NCI-H345 treated with DMSO at 0.1 percent for 48 hours (cell line): ENCODE results near the gene C16orf92.
"Not testable (repeated sequence)": the region's sequence is repeated elsewhere in the genome, so short reads cannot be mapped to it uniquely, and the experiment has no call there.

Source experiments
- DNase-seq: peaks from one replicate; lab custom pipeline; 2025; ENCODE audit not compliant: unreplicated experiment; lab: John Stamatoyannopoulos, UW

Gene C16orf92

DNA sequence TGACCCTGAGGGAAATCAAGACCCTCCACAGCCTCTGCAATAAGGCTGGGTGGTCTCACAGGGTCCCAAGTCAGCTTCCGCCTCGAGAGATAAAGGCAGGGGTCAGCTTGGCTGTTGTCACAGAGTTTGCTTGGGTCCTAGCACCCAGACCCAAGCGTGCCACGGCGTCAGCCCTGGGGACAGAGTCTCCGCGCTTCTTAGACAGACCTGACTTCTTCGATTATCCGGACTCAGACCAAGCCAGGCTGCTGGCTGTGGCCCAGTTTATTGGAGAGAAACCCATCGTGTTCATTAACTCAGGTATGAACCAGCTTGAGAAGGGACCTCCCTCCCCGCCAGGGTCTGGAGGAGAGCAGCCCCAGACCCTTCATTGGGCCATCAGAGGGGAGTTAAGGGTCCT is 588 bp downstream of the C16orf92 start:
- no peak for DNase-seq

DNA sequence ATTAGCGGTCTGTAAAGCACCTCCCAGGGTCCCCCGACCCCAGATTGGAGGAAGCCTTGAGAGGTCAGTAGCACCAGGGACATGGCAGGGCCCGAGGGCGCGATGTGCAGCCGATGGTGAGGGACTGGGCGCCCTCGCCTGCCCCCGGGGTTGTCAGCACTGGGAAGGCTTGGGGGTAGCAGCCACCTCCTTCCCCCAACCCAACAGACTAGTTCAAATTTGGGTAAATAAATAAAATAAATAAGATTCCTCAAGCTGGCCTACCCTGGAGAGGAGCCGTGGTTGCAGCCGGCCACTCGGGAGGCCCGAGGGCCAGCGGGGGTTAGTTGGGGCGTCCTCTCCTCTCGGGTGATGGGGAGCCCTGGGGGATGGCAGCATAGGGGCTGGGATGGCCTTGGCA is 1.5 kb downstream of the C16orf92 start:
- DNase-seq, result no peak

DNA sequence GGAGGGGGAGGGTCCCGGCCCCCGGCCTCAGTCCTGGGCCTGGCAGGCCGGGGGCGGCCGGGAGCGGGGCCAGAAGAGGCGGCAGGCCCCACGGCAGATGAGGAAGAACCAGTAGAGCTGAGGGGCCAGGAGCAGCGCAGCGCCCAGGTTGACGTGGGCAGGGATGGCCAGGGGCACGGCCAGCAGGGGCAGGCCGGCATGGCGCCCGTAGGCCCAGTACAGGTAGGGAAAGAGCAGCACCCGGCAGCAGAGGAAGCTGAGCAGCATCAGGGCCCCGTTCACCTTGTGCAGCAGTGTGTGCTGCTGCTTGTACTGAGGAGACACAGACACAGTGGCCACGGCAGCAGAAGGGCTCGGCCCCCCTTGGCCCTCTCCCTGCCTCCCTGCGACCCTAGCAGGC is 2.2 kb downstream of the C16orf92 start:
- no peak for DNase-seq

DNA sequence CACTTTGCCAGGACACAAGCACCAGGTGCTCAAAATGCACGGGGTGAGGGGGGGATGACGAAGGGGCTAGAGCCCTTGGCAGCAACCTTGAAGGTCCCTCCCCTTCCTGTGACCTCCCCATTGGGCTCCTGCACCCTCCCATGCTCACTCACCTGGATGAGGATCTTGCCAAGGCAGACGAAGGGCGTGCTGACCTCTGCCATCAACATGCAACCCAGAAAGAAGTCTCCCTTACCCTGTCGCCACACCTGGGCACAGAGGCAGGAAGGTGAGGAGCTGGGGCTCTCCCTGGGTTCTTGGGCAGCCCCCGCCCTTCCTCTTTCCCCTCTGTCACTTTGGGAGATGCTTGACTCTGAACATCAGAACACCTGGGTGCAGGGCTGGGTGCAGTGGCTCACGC is 2.6 kb downstream of the C16orf92 start:
- DNase-seq, result no peak

DNA sequence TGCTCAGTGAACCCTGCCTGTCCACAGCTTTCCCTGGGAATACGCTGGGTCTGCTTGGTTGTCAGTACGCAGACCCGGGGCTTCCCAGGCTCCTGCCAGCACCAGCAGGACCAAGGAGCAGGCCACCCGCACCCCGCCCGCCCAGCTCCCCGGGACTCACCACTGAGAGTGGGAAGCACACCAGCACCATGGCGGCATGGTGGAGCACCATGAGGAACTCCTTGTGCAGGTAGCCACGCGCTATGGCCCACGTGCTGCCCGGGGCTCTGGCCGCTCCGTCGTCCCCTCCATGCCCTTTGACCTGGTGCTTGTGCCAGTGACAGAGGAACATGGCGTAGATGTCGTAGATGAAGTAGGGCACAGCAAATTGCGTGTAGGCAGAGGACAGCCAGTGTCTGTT is 3.5 kb downstream of the C16orf92 start:
- DNase-seq, result no peak

DNA sequence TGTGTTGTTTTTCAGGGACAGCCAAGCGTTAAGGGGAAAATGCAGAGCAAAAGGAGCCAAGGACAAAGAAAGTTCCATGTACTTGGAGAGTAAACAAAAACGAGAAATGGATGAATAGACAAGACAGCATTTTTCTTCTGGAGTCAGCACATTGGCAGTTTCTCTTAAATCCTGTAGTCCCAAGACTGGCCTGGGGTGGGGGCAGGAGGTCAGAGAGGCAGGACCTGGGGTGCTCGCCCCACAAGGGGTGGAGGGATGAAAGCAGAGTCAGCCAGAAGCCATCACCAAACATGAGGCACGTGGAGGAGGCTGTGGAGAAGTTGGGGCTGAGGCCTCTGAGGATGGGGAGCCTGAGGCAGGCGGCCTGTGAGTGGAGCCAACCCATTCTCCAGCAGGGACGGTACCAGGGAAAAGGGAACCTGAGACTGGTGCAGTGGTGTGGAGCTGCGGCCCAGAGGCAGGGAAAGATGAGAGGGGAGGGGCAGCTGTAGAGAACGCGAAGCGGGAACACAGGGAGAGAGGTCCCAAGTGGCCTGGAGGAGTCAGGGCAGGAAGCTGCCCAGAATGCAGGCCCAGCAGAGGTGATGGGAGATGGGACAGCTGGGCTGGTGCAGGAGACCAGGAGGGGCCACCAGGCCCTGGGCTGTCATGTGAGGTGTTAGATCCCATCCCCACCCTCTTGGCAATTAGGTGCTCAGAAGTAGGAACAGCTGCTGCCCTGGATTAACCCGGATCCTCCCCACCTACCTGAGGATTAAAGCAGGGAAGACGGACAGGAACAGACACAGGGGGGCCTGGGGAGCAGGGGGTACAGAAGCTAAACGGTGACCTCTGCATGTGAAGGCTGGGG is 4.8 kb downstream of the C16orf92 start:
- DNase-seq, result no peak

DNA sequence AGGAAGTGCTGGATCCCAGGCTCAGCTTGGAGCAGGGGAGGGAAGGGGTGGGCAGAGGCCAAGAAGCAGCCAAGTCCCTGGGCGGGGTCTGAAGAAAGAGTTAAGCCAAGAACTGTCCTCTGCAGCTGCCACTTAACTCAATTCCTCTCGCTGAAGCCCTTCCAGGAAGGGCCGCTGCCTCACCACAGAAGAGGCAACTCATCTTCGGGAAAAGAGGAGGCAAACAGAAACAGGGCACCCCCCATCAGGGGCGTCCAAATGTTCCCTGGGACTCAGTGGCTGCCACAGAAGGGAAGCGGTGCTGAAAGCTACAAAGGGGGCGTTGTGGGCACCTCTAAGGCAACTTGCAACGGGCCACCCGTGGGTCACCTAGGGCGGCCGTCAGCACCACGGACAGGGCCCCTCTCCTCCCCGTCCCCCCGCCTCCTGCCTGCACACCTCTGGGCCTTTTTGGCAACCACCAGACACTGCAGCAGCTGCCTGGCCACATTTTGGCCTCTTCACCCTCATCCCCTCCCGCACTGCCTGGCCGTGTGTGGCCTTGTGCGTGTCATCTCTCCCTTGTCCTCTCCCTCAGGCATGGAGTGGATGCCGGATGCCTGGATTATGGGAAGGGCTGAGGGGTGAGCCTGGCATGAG is 5.6 kb downstream of the C16orf92 start:
- no peak for DNase-seq

DNA sequence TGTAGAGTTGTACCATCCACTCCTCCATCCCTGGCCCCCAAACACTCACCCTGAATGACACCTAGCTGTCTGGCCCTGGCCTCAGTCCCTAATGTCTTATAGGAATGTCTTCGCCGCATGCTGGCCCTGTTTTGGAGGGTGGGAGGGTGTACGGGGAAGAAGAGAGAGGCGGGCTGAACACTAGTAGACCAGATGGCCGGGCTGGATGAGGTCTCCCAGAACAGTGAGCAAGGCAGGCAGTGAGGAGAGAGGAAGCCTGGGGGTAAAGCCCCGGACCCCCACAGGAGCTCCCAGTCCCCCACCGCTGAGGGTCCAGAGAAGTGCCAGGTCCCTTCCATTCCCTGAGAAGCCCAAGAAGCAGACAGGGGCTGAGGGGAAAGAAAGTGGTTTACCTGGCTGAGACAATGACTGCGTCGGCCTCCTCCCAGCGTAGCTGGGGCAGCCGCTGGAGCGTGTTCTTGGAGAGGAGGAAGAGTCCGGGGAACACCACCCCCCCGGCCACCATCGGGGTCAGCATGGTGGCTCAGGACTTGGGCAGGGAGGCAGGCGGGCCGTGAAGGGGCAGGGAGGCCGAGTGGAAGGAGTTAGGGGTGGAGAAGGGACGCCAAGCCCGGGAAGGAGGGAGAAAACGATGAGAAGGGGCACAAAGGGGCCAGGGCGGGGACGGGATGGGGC is 7.2 kb downstream of the C16orf92 start:
- DNase-seq, result no peak

DNA sequence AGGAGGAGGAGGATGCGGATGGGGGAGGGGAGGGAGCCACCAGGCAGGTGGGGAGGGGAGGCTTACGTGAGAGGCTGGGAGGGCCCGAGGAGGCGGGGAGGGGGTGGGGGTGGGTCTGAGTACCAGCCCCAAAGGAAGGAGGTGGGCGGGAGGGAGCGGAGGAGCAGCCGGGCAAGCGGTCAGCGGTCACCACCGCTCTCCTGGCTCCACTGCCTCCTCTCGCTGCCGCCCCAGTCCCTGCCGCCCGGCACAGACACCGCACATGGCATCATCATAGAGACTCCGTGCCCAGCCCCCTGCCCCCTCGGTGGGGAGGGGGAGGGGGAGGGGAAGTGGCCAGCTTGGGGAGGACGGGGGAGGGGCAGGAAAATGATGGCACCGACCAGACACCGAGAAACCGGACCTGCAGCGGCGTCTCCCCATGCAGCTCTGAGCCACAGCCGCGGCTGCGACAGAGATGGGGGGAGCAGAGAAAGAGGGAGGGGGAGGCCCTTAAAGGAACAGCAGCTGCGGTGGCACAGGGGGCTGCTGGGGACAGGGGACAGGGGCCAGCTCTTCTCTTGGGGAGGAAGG is 7.9 kb downstream of the C16orf92 start, which contains the start of gene TLCD3B:
Gene TLCD3B, minus strand, starts transcription at position 431 of the 573 bp plus-strand sequence. CDS start 744 bp downstream, outside the sequence.
- DNase-seq, result no peak

DNA sequence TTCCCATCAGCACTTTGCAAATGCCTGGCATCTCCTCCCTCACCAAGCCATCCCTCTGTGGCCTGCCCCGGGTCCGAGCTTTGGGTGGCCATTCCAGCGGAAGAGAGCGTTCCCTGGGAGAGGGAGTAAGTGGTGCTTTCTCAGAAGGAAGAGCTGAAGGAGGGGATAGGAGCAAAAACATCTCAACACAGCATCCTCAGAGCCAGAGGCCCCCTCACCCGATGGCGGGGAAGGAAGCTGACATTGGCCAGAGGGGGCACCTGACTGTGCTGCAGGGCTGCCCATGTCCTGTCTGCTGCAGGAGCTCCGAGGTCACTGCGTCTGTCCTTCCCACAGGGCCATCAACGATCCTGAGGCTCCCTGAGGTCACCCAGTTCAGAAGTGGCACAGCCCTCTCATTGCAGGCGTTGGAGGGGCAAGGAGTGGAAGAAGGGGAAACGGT is 8.5 kb downstream of the C16orf92 start:
- no peak for DNase-seq

DNA sequence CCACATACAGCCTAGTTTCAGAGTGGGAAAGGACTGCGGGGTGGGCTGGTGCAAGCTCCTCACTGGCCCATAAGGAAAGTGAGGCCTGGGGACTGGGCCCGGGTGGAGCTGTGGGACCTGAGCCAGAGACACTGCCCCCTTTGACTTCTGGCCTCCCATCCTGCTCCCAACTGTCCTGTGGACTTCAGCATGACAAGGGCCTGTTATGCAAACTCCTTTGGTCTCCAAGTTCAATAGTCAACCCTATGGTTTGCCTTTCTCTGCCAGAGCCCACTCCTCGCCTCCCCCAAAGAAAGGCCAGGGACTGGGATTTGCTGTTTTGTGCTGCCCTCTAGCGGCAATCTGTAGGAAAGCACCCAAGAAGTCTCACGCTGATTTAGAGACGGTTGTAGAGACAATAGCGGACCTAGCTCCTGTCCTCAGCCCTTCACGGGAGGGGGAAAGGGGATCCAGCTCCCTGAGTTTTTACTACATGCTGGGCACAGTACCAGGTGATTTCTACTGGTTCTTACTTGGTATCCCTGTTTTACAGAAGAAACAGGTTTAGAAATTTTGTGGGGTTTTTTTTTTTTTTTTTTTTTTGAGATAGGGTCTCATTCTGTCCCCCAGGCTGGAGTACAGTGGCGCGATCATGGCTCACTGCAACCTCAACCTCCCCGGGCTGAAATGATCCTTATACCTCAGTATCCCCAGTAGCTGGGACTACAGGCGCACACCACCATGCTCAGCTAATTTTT is 9.3 kb downstream of the C16orf92 start:
- DNase-seq, result peak; percentile 67

DNA sequence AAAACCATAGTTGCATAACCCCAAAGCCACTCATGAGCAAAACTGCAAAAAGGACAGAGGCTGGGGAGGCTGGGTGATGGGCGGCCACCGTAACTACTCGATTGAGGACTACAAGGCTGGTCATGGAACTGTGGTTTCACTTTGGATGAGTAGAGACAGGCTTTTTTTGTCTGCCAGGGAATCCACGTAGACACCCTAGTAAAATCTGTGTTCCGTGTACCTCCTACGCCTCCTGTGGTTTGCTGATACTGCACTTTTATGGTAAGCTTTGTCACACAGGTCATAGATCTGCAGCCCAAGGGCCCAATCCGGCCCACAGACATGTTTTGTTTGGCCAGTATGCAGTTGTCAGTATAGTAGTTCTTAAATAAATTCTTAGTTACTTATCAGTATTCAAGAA is 10.3 kb downstream of the C16orf92 start:
- no peak for DNase-seq

DNA sequence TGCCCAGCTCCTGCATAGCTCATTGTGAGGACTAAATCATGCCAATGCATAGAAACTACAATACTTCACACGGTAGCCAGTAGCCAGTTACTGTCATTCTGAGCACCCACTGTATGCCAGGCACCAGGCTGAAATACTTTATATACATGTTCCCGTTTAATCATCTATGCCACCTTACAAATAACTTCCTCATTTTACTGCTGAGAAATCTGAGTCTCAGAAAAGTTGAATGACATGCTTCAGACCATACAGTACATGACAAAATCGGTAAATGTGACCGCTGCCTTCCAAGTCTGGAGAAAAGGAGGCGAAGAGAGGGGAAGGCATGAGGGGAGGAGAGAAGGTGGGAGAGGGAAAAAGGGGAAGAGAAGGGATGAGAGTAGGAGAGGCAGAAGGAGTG is 17.2 kb downstream of the C16orf92 start:
- DNase-seq, result no peak

DNA sequence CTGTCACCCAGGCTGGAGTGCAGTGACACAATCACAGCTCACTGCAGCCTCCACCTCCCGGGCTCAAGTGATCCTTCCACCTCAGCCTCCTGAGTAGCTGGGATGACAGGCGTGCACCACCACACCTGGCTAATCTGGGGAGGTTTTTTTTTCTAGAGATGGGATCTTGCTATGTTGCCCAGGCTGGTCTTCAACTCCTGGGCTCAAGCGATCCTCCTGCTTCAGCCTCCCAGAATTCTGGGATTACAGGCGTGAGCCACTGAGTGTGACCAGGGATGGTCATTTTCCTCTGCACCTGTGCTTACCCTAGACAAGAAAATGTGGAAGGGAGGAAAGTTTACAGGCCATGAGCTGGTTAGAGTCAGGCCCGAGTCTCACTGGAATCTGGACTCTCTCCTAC is 17.7 kb downstream of the C16orf92 start:
- DNase-seq, result not testable (repeated sequence)

DNA sequence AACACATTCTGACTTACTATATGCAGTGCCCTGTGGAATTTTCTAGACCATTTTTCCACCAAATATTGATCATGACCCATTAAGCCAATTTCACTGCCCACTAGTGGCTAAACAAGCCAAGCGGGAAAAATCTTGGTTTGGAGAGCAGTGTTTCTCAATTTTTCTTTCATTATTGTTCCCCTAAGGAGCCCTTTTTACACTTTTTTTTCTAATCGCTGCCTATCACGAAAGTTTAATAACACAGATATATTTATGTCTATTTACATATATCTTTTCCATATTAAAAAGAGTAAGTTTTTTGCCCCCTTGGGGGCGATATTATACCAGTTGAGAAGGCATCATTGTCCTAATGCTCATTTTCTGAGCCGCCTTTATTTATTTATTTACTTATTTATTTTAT is 18.8 kb downstream of the C16orf92 start:
- DNase-seq, result no peak

DNA sequence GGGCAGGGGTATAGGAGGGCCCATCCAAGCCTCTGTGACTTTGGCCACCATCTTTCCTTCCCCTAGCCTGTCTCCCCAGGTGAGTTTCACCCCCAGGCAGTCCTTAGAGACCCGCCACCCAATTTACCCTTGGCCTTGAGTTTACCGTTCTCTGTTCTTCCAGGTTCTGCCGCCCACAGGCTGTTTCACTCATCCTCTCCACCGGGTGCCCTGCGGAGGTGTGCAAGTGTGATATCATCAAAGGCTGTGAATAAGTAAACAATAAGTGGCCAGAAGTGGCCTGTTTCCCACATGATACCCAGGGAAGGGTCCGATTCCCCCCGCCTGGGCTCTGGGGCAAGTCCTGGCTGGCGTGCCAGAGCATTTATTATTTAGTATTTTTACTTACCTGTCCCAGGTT is 23.2 kb downstream of the C16orf92 start:
- no peak for DNase-seq

DNA sequence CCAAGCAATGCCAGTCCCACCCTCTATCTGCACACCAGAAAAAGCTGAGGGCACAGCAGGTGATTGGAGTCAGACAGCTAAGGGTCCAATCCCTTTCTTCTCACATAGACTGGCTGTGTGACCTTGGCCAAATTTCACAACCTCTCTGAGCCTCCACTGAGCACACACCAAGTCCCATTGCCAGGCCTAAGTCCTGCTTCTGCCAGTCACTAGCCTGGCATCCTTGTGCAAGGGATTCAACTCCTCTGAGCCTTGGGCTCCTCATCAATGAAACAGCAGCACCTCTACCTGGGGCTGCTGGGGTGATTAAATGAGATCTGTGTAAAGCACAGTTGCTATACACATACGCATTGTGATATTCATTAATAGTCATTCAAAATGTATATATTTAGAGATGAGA is 23.6 kb downstream of the C16orf92 start:
- DNase-seq, result no peak

DNA sequence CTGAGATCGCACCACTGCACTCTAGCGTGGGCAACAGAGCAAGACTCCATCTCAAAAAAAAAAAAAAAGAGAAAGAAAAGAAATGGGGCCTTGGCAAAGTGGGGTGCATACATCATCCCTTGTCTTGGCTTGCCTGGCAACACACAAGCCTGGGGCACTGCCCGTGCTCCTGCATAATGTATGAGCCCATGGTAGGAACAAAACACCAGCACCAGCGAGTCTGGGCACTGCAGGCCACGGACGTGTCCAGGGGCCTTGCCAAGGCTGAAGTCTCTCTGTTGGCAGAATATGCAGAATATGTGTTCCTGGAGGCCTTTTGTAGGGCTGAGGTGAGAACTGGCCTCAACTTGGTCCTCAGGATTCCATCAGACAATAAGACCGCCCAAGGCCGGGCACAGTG is 26.9 kb downstream of the C16orf92 start:
- no peak for DNase-seq

DNA sequence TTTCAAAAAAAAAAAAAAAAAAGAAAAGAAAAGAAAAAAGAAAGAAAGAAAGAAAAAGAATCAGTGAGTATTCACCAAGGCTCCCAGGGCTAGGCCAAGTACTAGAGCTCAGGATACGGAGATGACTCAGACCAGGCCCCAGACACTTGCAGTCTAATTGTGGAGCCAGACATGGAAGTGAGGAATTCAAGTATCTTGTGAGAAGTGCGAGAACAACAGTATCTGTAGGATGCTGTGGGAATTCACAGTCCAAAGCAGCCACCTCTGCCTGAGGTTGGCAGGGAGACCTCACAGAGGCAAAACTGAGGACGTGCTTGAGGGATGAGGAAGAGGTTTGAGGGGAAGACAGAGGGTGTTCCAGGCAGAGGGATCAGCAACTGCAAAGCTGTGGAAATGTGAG is 28.5 kb downstream of the C16orf92 start:
- DNase-seq, result no peak

DNA sequence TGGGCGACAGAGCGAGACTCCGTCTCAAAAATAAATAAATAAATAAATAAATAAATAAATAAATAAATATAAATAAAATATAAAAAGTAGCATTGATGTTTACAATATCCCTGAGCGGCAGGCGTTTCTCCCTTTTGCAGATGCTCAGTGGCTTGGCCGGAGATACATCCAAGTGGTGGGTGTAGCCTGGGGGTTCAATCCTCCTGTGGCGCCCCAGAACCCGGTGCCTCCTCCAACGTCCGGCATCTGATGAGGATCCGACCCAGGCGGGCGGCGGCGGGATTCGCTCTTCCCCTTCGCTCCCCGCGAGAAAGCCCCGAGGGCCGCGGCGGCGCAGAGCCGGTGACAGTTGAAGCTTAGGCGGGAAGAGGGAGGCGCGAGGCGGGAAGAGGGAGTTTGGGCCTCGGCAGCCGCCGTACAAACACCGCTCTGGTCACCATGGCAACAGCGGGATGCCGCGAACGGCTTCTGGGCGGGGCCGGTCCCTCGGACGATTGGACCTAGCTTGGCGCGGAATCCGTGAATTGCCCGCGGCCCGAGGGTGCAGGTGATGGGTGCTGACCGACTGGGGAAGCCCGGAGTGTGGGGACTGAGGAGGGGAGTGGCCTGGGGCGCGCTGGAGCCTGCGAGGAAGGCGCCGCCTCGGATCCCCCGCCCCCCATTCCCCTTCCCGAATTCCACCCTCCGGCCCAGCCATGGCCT is 29.8 kb downstream of the C16orf92 start:
- DNase-seq, result peak; percentile 95
